ENCODE results near the gene CMSS1.
A peak's percentile ranks its signal among the peaks of the same experiment; 100 is the strongest.

CMSS1 gene

DNA sequence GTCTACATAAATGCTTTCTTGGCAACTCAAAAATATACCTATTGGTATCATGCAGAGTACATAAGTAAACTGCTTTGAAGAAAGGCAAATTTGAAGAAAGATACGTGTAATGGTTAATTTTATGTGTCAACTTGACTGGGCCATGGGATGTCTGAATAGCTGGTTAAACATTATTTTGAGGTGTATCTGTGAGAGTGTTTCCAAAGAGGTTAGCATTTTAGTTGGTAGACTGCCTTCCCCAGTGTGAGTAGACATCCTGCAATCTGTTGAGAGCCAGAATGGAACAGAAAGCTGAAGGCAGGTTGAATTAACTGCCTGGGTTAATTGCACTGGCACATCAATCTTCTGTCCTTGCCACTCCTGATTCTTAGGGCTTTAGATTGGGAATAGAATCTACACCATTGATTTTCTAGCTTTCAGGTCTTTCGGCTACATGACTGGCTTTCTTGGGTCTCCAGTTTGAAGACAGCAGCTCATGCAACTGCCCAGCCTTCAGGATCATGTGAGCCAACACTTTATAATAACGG, 98.3 kb downstream of the CMSS1 start:
- Histone ChIP-seq H4K12ac (ENCODE audit: low read depth, low read length) (no peak overlapping the region), H3K4me2 (ENCODE audit: low read length) (no peak overlapping the region), H3K9me3 (ENCODE audit: insufficient read depth, low read depth, low read length) (no peaks in the 10 kb centered on the region), H4K91ac (ENCODE audit: low read depth, low read length) (no peak overlapping the region), H3K18ac (ENCODE audit: low read length) (no peak overlapping the region), H3K36me3 (ENCODE audit: control insufficient read depth in 1 of 2, insufficient read depth in 2 of 2, low read length in 2 of 2) (no peaks in the 10 kb centered on the region), H4K8ac (ENCODE audit: low read depth, low read length) (no peak overlapping the region), H3K4me3 (ENCODE audit: low read depth, low read length) (no peak overlapping the region), H3K27me3 (ENCODE audit: insufficient read depth, low read length) (no peaks in the 10 kb centered on the region), H2AFZ (ENCODE audit: insufficient read depth, low read length, poor library complexity) (no peak overlapping the region), H3K4ac (ENCODE audit: low read depth, low read length) (no peak overlapping the region), H3K4me1 (ENCODE audit: control insufficient read depth in 1 of 2, insufficient read depth in 2 of 2, low read length in 2 of 2) (peaks cover 0 to 3% of the 10 kb centered on the region in 2 experiments), H2BK12ac (ENCODE audit: low read length) (no peak overlapping the region), H2BK5ac (ENCODE audit: low read depth, low read length, poor library complexity) (no peak overlapping the region), H3K27ac (ENCODE audit: low read depth, low read length) (no peak overlapping the region), H2BK120ac (ENCODE audit: insufficient read depth, low read length, poor library complexity) (no peak overlapping the region), H2AK5ac (ENCODE audit: low read length) (no peak overlapping the region), H3K14ac (ENCODE audit: low read length) (no peak overlapping the region), H3K79me2 (ENCODE audit: control insufficient read depth, insufficient read depth, low read length, poor library complexity) (no peaks in the 10 kb centered on the region), H3K9ac (ENCODE audit: low read length) (no peak overlapping the region), H3K23ac (ENCODE audit: low read length) (no peak overlapping the region), H3K79me1 (ENCODE audit: low read length) (no peaks in the 10 kb centered on the region)
- WGBS (ENCODE audit: extremely low coverage, insufficient coverage, insufficient read length): no CpG with 5 or more reads among the region's 3 CpGs
- DNase-seq: no peak

DNA sequence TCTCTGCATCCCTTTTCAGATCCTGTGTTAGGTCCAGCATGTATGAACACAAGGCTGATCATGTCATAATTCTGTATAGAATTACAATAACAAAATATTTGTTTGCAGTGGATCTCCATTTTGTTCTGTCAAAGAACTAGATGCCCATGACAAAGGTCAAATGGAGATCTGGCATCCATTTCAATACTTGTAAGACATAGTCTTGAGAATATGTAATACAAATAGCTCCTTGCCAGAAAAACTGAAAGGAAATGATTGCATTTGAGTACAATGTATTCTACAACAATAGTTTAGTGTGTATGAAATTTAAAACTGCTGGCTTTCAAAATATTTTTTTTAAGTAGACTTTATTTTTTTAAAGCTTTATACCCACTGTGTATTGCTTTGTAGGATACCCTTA, 101.1 kb downstream of the CMSS1 start:
- Histone ChIP-seq H3K4ac (ENCODE audit: low read depth, low read length) (no peak overlapping the region), H3K4me2 (ENCODE audit: low read length) (no peak overlapping the region), H3K36me3 (ENCODE audit: control insufficient read depth in 1 of 2, insufficient read depth in 2 of 2, low read length in 2 of 2) (no peaks in the 10 kb centered on the region), H3K14ac (ENCODE audit: low read length) (no peak overlapping the region), H3K9ac (ENCODE audit: low read length) (no peak overlapping the region), H3K18ac (ENCODE audit: low read length) (no peak overlapping the region), H2BK5ac (ENCODE audit: low read depth, low read length, poor library complexity) (no peak overlapping the region), H3K4me3 (ENCODE audit: low read depth, low read length) (no peak overlapping the region), H4K12ac (ENCODE audit: low read depth, low read length) (no peak overlapping the region), H2BK12ac (ENCODE audit: low read length) (no peak overlapping the region), H3K4me1 (ENCODE audit: control insufficient read depth in 1 of 2, insufficient read depth in 2 of 2, low read length in 2 of 2) (peaks cover 0 to 5% of the 10 kb centered on the region in 2 experiments), H3K9me3 (ENCODE audit: insufficient read depth, low read depth, low read length) (no peaks in the 10 kb centered on the region), H3K27me3 (ENCODE audit: insufficient read depth, low read length) (no peaks in the 10 kb centered on the region), H3K23ac (ENCODE audit: low read length) (no peak overlapping the region), H2AK5ac (ENCODE audit: low read length) (no peak overlapping the region), H3K79me1 (ENCODE audit: low read length) (no peaks in the 10 kb centered on the region), H4K91ac (ENCODE audit: low read depth, low read length) (no peak overlapping the region), H2AFZ (ENCODE audit: insufficient read depth, low read length, poor library complexity) (no peak overlapping the region), H3K79me2 (ENCODE audit: control insufficient read depth, insufficient read depth, low read length, poor library complexity) (no peaks in the 10 kb centered on the region), H4K8ac (ENCODE audit: low read depth, low read length) (no peak overlapping the region), H3K27ac (ENCODE audit: low read depth, low read length) (no peak overlapping the region), H2BK120ac (ENCODE audit: insufficient read depth, low read length, poor library complexity) (no peak overlapping the region)
- DNase-seq: no peak

DNA sequence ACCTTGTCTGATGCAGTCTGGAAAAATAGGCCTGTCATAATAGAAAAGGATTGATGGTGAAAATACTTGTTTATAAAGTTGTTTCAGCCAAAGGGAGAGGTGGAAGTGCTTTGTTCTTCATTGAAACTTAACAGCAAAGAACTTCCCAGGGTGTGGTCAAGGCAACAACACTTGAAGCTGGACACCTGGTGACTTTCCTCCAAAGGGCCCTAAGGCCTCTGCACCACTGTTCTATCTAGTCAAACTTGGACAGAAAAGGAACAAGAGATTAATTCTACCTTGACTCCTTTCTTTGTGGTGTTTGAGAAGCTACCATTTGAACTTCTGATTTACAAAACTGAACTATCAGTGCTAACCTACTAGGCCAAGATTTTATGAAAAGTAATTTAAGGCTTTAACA, 102.0 kb downstream of the CMSS1 start:
- H3K27ac ChIP-seq (ENCODE audit: low read depth, low read length): no peak overlapping the region
- no peaks in the 10 kb centered on the region for H3K9me3 ChIP-seq (ENCODE audit: insufficient read depth, low read depth, low read length)
- H3K4me2 ChIP-seq (ENCODE audit: low read length): no peak overlapping the region
- H3K9ac ChIP-seq (ENCODE audit: low read length): no peak overlapping the region
- no peak overlapping the region for H4K12ac ChIP-seq (ENCODE audit: low read depth, low read length)
- H2BK120ac ChIP-seq (ENCODE audit: insufficient read depth, low read length, poor library complexity): no peak overlapping the region
- no peak overlapping the region for H3K23ac ChIP-seq (ENCODE audit: low read length)
- no peak overlapping the region for H3K4me3 ChIP-seq (ENCODE audit: low read depth, low read length)
- H4K91ac ChIP-seq (ENCODE audit: low read depth, low read length): no peak overlapping the region
- no peak overlapping the region for H3K18ac ChIP-seq (ENCODE audit: low read length)
- H2BK5ac ChIP-seq (ENCODE audit: low read depth, low read length, poor library complexity): no peak overlapping the region
- H3K36me3 ChIP-seq (ENCODE audit: control insufficient read depth in 1 of 2, insufficient read depth in 2 of 2, low read length in 2 of 2): no peaks in the 10 kb centered on the region
- peaks cover 0 to 5% of the 10 kb centered on the region in 2 experiments for H3K4me1 ChIP-seq (ENCODE audit: control insufficient read depth in 1 of 2, insufficient read depth in 2 of 2, low read length in 2 of 2)
- H3K4ac ChIP-seq (ENCODE audit: low read depth, low read length): no peak overlapping the region
- no peak overlapping the region for H4K8ac ChIP-seq (ENCODE audit: low read depth, low read length)
- no peak for DNase-seq
- H2BK12ac ChIP-seq (ENCODE audit: low read length): no peak overlapping the region
- no peak overlapping the region for H3K14ac ChIP-seq (ENCODE audit: low read length)
- no peak overlapping the region for H2AFZ ChIP-seq (ENCODE audit: insufficient read depth, low read length, poor library complexity)
- H2AK5ac ChIP-seq (ENCODE audit: low read length): no peak overlapping the region
- H3K79me2 ChIP-seq (ENCODE audit: control insufficient read depth, insufficient read depth, low read length, poor library complexity): no peaks in the 10 kb centered on the region
- no peaks in the 10 kb centered on the region for H3K27me3 ChIP-seq (ENCODE audit: insufficient read depth, low read length)
- no peaks in the 10 kb centered on the region for H3K79me1 ChIP-seq (ENCODE audit: low read length)

DNA sequence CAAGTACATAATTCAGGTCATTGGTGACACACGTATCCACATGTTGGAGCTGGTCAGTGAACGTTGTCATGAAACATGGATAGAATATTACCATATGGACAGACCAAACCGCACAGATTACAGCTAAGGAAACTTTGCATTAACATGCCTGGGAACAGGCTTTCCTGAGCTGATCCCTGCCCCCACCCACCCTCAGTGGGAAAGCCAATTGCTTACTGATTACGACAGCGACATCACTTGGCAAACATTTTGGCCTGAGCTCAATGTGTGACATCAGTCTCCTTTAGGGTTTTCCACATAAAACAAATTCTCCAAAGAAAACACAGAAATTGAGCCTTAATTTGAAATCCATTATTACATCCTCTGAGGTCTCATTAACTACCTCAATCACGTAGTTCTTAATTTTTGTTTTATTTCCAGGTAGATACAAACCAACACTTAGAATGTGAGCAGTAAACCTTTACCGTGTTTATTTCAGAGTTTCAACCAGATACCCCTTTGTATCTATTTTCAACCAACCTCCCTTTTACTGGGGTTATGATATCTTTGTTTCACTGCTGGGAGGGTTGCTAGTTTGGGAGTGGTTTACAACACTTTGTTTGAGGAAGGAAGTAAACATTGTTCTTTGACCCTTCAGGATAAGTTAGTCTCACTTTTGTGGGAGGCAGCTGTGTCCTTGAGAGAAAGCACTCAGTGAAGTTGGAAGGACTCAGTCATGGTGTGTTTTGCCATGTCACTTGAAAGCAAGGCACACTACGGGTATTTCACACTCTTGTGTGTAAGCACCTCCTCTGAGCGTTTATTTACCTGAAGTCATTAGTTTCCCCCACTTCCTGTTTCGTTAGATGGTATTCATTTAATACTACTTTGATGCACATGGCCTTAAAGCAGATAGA, 103.1 kb downstream of the CMSS1 start:
- no peak overlapping the region for H3K9ac ChIP-seq (ENCODE audit: low read length)
- H3K4me3 ChIP-seq (ENCODE audit: low read depth, low read length): no peak overlapping the region
- H3K79me1 ChIP-seq (ENCODE audit: low read length): no peaks in the 10 kb centered on the region
- no peak overlapping the region for H3K4me2 ChIP-seq (ENCODE audit: low read length)
- no peaks in the 10 kb centered on the region for H3K36me3 ChIP-seq (ENCODE audit: control insufficient read depth in 1 of 2, insufficient read depth in 2 of 2, low read length in 2 of 2)
- H3K23ac ChIP-seq (ENCODE audit: low read length): no peak overlapping the region
- peaks cover 2 to 5% of the 10 kb centered on the region in 2 experiments for H3K4me1 ChIP-seq (ENCODE audit: control insufficient read depth in 1 of 2, insufficient read depth in 2 of 2, low read length in 2 of 2)
- WGBS (ENCODE audit: extremely low coverage, insufficient coverage, insufficient read length): no CpG with 5 or more reads among the region's 10 CpGs
- H3K27ac ChIP-seq (ENCODE audit: low read depth, low read length): no peak overlapping the region
- no peak overlapping the region for H4K12ac ChIP-seq (ENCODE audit: low read depth, low read length)
- H2AFZ ChIP-seq (ENCODE audit: insufficient read depth, low read length, poor library complexity): no peak overlapping the region
- no peak overlapping the region for H3K4ac ChIP-seq (ENCODE audit: low read depth, low read length)
- no peaks in the 10 kb centered on the region for H3K79me2 ChIP-seq (ENCODE audit: control insufficient read depth, insufficient read depth, low read length, poor library complexity)
- H2AK5ac ChIP-seq (ENCODE audit: low read length): no peak overlapping the region
- H3K14ac ChIP-seq (ENCODE audit: low read length): no peak overlapping the region
- H2BK12ac ChIP-seq (ENCODE audit: low read length): peak overlapping the region; percentile 24
- no peak overlapping the region for H4K8ac ChIP-seq (ENCODE audit: low read depth, low read length)
- DNase-seq: no peak
- H2BK120ac ChIP-seq (ENCODE audit: insufficient read depth, low read length, poor library complexity): no peak overlapping the region
- H3K18ac ChIP-seq (ENCODE audit: low read length): no peak overlapping the region
- no peak overlapping the region for H4K91ac ChIP-seq (ENCODE audit: low read depth, low read length)
- no peaks in the 10 kb centered on the region for H3K9me3 ChIP-seq (ENCODE audit: insufficient read depth, low read depth, low read length)
- H3K27me3 ChIP-seq (ENCODE audit: insufficient read depth, low read length): no peaks in the 10 kb centered on the region
- no peak overlapping the region for H2BK5ac ChIP-seq (ENCODE audit: low read depth, low read length, poor library complexity)
